NCI-H82 treated with DMSO at 0.1 percent for 48 hours (cell line): ENCODE measurements around the gene GTF2A2.
"Not testable (repeated sequence)": the region's sequence is repeated elsewhere in the genome, so short reads cannot be mapped to it uniquely, and the experiment has no call there.

Source experiments
- DNase-seq: peaks from one replicate; lab custom pipeline; 2025; ENCODE audit not compliant: unreplicated experiment; lab: John Stamatoyannopoulos, UW

Gene GTF2A2

DNA sequence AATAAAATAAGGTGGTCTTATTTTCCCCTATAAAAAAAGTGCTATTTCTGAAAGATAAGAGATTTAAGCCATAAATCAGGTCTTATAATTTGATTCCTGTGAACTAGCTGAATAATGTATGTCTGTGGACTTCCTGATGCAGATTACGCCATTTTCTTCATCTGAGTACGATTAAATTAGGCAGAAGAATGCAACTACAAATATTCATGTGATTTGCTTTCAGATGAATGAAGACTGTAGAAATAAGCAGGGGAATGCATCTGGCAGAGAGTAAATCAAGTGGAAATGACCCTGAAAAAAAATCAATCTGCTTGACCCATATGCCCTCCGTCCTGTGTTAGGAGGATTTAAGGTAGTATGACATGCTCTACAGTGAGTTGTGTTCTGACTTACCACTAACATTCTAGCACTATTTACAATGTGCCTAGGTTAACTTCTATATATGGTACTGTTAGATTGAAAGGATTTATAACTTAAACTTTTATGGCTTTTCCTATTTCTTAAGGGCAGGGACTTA is 17.1 kb upstream of the GTF2A2 start:
- no peak for DNase-seq

- DNase-seq, result no peak
These were observed 11.2 kb upstream of the GTF2A2 start for GRCh38 chr15:59668556-59668955.

GRCh38 chr15:59662260-59662659 is 4.9 kb upstream of the GTF2A2 start:
- no peak for DNase-seq

DNA sequence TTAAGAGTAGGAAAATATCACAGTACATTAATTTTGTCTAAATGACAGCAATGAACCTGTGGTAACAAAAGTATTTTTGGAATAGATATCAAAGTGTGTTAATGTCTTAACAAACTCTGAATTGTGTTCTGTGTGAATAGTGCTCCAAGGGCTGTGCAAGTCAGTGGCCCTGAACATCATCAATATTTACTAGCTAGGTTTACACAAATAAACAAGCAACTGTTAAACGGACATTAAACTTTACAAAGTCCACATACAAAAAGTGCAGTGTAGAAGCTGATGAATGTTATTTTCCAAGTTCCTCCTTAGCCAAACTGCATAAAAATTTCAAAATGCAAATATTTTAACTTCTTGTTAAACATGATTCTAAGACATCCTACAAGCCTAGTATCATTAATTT is 2.1 kb upstream of the GTF2A2 start:
- DNase-seq, result no peak

GRCh38 chr15:59657635-59658125 is 365 bp upstream of the GTF2A2 start:
- DNase-seq, result no peak

DNA sequence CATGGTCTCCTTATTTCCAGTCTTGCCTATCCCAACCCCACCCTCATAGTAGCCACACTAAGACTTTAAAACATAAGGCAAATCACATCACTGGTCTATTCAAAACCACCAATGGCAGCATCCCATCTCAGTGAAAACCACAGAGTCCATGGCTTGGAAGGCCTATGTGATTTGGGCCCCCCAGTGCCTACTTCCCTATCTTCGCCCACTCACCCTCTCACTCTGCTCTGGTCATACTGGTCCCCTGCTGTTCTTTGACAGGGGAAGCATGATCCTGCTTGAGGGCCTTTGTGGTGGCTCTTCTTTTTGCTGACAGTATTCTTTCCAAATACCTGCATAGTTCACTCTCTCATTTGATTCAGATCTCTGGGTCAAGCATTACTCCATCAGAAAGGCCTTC is 3.3 kb downstream of the GTF2A2 start:
- DNase-seq, result no peak

DNA sequence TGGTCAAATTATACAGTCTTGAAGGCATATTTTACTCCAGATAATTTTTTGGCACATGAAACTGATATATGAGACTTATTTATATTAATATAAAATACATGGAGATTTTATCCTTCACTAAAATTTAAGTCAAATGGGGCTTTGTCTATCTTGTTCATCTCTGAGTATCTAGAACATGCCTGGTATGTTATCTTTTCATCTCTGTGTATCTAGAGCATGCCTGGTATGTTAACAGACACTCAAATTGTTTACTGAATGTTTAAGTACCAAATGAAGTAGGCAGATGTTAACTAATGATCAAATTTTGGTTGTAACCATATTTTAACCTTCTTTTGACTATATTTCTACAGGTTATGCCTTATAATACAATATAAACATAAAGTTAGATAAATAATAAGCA is 7.7 kb downstream of the GTF2A2 start:
- no peak for DNase-seq

- no peak for DNase-seq
These were observed 10.2 kb downstream of the GTF2A2 start for GRCh38 chr15:59647085-59647484.

GRCh38 chr15:59646277-59646676 is 11.0 kb downstream of the GTF2A2 start:
- DNase-seq, result no peak

GRCh38 chr15:59645812-59646211 is 11.5 kb downstream of the GTF2A2 start:
- not testable (repeated sequence) for DNase-seq

GRCh38 chr15:59644756-59645155 is 12.6 kb downstream of the GTF2A2 start:
- no peak for DNase-seq

GRCh38 chr15:59642351-59642750 is 15.0 kb downstream of the GTF2A2 start:
- DNase-seq, result no peak

GRCh38 chr15:59637507-59637906 is 19.8 kb downstream of the GTF2A2 start:
- not testable (repeated sequence) for DNase-seq

- no peak for DNase-seq
These were observed 21.1 kb downstream of the GTF2A2 start for GRCh38 chr15:59636184-59636583.

GRCh38 chr15:59632714-59633113 is 24.6 kb downstream of the GTF2A2 start:
- no peak for DNase-seq

GRCh38 chr15:59622289-59622688 is 35.0 kb downstream of the GTF2A2 start:
- peak; percentile 20 for DNase-seq

DNA sequence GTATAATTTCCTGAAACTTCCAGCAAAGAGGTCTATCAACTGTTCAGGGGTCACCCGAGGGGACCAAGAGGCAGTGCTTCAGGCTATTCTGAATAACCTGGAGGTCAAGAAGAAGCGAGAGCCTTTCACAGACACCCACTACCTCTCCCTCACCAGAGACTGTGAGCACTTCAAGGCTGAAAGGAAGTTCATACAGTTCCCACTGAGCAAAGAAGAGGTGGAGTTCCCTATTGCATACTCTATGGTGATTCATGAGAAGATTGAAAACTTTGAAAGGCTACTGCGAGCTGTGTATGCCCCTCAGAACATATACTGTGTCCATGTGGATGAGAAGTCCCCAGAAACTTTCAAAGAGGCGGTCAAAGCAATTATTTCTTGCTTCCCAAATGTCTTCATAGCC is 38.9 kb downstream of the GTF2A2 start:
- DNase-seq, result no peak

DNA sequence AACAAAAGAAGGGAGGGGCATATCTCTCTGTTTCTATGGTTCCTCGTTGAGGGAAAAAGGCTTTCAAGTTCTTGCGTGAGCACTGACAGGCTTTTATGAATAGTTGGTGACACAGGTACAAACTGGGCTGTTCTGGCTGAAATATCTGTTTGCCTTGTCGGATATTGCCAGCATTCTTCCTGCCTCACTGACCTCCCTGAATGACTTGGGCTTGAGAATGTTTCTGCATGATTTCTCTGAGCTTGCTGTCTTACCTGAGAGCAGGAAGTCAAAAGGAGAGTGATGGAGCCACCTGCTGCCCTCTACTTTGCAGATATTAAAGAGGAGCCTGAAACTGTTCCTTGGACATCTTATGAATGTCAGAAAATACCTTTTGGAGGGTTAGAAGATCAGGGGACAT is 40.9 kb downstream of the GTF2A2 start:
- DNase-seq, result no peak

DNA sequence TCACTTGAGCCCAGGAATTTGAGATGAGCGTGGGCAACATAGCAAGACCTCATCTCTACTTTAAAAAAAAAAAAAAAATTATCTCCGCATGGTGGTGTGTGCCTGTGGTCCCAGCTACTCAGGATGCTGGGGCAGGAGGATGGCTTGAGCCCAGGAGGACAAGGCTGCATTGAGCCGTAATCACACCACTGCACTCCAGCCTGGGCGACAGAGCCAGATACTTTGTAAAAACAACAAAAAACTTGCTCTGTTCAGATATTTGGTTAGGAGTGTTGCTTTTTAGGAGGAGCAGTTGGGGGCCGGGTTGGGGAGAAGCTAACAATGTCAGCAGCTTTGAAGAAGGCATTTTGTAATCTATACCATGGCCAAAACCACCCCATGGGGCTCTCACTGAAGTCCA is 41.7 kb downstream of the GTF2A2 start:
- DNase-seq, result no peak

DNA sequence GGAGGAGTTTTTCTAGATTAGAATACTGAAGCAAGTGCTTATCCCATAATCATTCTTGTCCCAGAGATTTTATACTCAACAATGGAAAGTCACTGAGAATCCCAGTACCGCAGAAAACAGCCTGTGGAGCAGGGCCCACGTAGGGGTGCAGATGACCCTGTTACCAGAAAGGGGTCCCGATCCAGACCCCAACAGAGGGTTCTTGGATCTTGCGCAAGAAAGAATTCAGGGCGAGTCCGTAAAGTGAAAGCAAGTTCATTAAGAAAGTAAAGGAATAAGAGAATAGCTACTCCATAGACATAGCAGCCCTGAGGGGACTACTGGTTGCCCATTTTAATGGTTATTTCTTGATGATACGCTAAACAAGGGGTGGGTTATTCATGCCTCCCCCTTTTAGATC is 43.2 kb downstream of the GTF2A2 start:
- no peak for DNase-seq

DNA sequence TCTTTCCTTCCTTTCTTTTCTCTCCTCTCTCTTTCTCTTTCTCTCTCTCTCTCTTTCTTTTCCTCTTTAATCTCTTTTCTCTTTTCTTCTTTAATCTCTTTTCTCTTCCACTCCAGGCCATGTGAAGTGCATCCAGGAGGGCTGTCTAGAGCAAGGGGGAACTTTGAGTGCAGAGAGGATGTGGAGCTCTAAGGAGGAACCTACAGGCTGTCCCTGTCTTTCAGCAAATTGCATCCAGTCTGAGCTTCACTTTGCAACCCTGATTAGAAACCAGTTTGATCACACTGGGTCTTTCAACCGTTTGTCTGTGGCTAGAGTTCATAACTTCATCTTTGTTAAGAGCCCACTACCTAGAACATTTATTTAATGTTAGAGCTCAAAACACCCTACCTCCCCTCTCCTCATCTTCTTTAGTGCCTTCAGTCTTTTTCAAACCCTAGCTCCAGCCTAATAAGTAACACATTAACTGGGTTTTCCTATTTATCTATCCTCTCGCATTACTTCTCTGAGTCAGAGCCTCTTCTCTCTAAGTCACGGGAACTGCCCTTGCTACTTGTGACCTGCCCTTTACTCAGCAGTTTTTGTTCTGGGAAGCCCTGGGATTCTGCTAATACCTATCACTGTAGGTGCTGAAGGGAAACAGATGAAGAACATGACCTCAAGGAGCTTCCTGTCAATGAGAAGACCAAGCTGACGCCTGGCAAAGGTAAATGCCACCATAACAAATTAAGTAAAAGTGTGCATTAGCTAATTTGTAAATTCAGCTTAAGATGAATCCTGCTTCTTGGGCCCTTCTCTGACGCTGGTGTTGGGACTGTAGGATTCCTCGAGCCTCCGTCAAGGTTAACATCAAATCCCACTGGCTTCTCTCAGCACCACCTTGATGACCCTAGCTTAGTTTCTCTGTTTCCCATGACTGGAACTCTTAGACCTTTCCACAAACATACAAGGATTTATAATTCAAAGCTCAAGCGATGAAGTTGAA is 45.7 kb downstream of the GTF2A2 start, which contains the start of gene GCNT3:
GCNT3 (plus strand) TSS at position 508 of the 985 bp plus-strand sequence. CDS start 6,456 bp downstream, outside the sequence.
- DNase-seq, result no peak
